ENCODE measurements around the gene SV2C. TPM values are rescaled to one million over a fixed set of nuclear protein-coding genes. Genes with fewer than 3 reads are reported as not detected.

Gene SV2C
- total and polyA plus RNA-seq, 2 donors (not counting 1 experiment from before 2014, with no cell fraction given), result not detected

DNA sequence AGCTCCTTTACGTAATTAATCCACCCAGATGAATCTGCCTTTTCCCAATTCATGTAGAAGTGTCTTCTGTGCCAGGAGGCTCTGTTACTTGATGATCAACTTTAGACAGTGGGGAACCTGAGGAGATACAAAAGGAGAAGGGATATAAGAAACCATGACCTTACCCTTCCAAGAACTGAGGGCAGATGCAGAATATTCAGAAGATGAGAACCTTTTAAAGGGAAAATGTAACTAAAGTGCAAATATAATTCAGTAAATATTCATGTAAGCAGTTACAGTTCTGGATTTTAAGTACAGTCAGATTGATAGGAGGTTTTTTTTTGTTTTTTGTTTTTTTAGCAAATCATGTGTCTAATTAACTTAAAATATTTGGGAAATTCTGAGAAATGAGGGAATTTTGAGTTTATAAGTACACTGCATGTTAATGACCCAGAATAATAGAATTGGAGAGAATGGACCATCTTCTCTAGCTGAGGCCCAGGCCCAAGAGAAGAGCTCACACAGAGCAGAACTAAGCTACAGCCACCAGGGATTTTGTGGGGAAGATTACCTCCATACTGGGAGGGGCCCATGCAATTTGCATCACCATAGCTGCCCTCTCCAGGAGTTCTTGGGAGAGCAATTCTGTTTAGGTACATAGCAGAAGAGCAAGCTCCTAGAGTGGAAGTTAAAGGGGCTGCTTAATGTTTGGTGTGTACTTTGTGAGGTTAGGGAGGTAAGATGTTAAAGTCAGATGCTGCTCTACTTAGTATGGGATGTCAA is 61.5 kb downstream of the SV2C start:
- Mint-ChIP-seq H3K9me3 (ENCODE audit: insufficient read depth) (no peaks in the 10 kb centered on the region), H3K4me3 (no peak overlapping the region), H3K27me3 (peaks cover 7% of the 10 kb centered on the region), H3K27ac (no peak overlapping the region), H3K4me1 (no peaks in the 10 kb centered on the region)
- H3K36me3 ChIP-seq (replicated peaks in 1 of 2; ENCODE audit: control extremely low read depth in 1 of 2, control insufficient read depth in 1 of 2, extremely low read depth in 1 of 2, insufficient read depth in 2 of 2, low read length in 1 of 2), result no peaks in the 10 kb centered on the region
- H3K9me3 ChIP-seq (ENCODE audit: control extremely low read depth in 1 of 3, control insufficient read depth in 2 of 3, insufficient read depth in 1 of 3, low read length in 2 of 3), result no peaks in the 10 kb centered on the region
- no peaks in the 10 kb centered on the region for H3K79me2 ChIP-seq (ENCODE audit: control insufficient read depth, insufficient read depth, low read length)
- ATAC-seq (ENCODE audit: low read depth) (no peak), DNase-seq (no peak)
- no peak for TF ChIP-seq EZH2 (IDR thresholded peaks at IDR 0.05; ENCODE audit: borderline replicate concordance, insufficient read depth, low read depth, low read length, poor library complexity, severe bottlenecking)
- TF ChIP-seq, protein P1, sequence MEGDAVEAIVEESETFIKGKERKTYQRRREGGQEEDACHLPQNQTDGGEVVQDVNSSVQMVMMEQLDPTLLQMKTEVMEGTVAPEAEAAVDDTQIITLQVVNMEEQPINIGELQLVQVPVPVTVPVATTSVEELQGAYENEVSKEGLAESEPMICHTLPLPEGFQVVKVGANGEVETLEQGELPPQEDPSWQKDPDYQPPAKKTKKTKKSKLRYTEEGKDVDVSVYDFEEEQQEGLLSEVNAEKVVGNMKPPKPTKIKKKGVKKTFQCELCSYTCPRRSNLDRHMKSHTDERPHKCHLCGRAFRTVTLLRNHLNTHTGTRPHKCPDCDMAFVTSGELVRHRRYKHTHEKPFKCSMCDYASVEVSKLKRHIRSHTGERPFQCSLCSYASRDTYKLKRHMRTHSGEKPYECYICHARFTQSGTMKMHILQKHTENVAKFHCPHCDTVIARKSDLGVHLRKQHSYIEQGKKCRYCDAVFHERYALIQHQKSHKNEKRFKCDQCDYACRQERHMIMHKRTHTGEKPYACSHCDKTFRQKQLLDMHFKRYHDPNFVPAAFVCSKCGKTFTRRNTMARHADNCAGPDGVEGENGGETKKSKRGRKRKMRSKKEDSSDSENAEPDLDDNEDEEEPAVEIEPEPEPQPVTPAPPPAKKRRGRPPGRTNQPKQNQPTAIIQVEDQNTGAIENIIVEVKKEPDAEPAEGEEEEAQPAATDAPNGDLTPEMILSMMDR (IDR thresholded peaks at IDR 0.05), result no peak
- H3K9ac ChIP-seq (ENCODE audit: low read length), result no peak overlapping the region
- no peak overlapping the region for H3K27ac ChIP-seq (ENCODE audit: low read length in 2 of 2)
- ChIA-PET CTCF (no interaction called here), POLR2A (no interaction called here)
- no peaks in the 10 kb centered on the region for H3K4me1 ChIP-seq (ENCODE audit: control insufficient read depth in 2 of 2, insufficient read depth in 2 of 2, low read length in 2 of 2)
- H3K27me3 ChIP-seq (replicated peaks in 1 of 4; ENCODE audit: control extremely low read depth in 1 of 4, control insufficient read depth in 3 of 4, insufficient read depth in 4 of 4, low read length in 3 of 4), result peaks cover 0 to 4% (median 0%) of the 10 kb centered on the region in 4 experiments
- no peak overlapping the region for H3K4me2 ChIP-seq (replicated peaks; ENCODE audit: low read depth, low read length, poor library complexity, severe bottlenecking)
- H3K4me3 ChIP-seq (ENCODE audit: control extremely low read depth in 1 of 5, extremely low read depth in 1 of 5, insufficient read depth in 1 of 5, low read depth in 2 of 5, low read length in 4 of 5), result no peak overlapping the region
- H2AFZ ChIP-seq (ENCODE audit: insufficient read depth, low read depth, low read length, poor library complexity, severe bottlenecking), result no peak overlapping the region
- no CpG with 5 or more reads among the region's 1 CpG for WGBS (ENCODE audit: insufficient coverage)
- H4K20me1 ChIP-seq (ENCODE audit: control insufficient read depth, insufficient read depth, low read length, poor library complexity, severe bottlenecking), result no peaks in the 10 kb centered on the region
- intact Hi-C loops (cut with micrococcal nuclease), result no loop called here

DNA sequence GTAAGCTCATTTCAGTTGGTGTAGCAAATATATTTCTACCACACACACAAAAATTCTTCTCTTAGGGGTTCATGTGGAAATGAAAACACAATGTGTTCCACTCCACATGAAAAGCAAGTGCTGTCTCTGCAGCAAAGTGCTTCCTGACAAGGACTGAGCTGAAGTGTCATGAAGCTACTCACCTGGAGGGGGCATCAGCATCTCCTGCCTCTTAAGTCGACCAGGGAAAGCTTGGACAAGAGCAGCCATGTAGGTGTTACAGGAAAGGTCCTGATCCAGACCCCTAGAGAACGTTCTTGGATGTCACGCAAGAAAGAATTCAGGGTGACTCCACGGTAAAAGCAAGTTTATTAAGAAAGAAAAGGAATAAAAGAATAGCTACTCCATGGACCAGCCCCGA is 62.8 kb downstream of the SV2C start:
- Mint-ChIP-seq H3K27me3 (peaks cover 11% of the 10 kb centered on the region), H3K9me3 (ENCODE audit: insufficient read depth) (no peaks in the 10 kb centered on the region), H3K4me3 (no peak overlapping the region), H3K27ac (no peak overlapping the region), H3K4me1 (no peaks in the 10 kb centered on the region)
- DNase-seq (no peak), ATAC-seq (ENCODE audit: low read depth) (no peak)
- H2AFZ ChIP-seq (ENCODE audit: insufficient read depth, low read depth, low read length, poor library complexity, severe bottlenecking), result no peak overlapping the region
- 71% methylated on average over 4 of the region's 5 CpGs for WGBS (ENCODE audit: insufficient coverage)
- CTCF ChIA-PET, result interaction anchor here (1.6 kb wide), 1 partner anchor 9 kb away, joined by 3 read pairs; no protein-coding TSS in a partner anchor
- H3K4me2 ChIP-seq (replicated peaks; ENCODE audit: low read depth, low read length, poor library complexity, severe bottlenecking), result no peak overlapping the region
- H3K27ac ChIP-seq (ENCODE audit: low read length in 2 of 2), result no peak overlapping the region
- no peak overlapping the region for H3K9ac ChIP-seq (ENCODE audit: low read length)
- no peaks in the 10 kb centered on the region for H3K4me1 ChIP-seq (ENCODE audit: control insufficient read depth in 2 of 2, insufficient read depth in 2 of 2, low read length in 2 of 2)
- POLR2A ChIA-PET, result no interaction called here
- H3K9me3 ChIP-seq (ENCODE audit: control extremely low read depth in 1 of 3, control insufficient read depth in 2 of 3, insufficient read depth in 1 of 3, low read length in 2 of 3), result no peaks in the 10 kb centered on the region
- intact Hi-C loops (cut with micrococcal nuclease), result no loop called here
- TF ChIP-seq, protein P1 (IDR thresholded peaks at IDR 0.05), result no peak
- no peak for TF ChIP-seq EZH2 (IDR thresholded peaks at IDR 0.05; ENCODE audit: borderline replicate concordance, insufficient read depth, low read depth, low read length, poor library complexity, severe bottlenecking)
- no peaks in the 10 kb centered on the region for H3K79me2 ChIP-seq (ENCODE audit: control insufficient read depth, insufficient read depth, low read length)
- no peaks in the 10 kb centered on the region for H3K36me3 ChIP-seq (replicated peaks in 1 of 2; ENCODE audit: control extremely low read depth in 1 of 2, control insufficient read depth in 1 of 2, extremely low read depth in 1 of 2, insufficient read depth in 2 of 2, low read length in 1 of 2)
- H4K20me1 ChIP-seq (ENCODE audit: control insufficient read depth, insufficient read depth, low read length, poor library complexity, severe bottlenecking), result no peaks in the 10 kb centered on the region
- H3K27me3 ChIP-seq (replicated peaks in 1 of 4; ENCODE audit: control extremely low read depth in 1 of 4, control insufficient read depth in 3 of 4, insufficient read depth in 4 of 4, low read length in 3 of 4), result no peaks in the 10 kb centered on the region
- H3K4me3 ChIP-seq (ENCODE audit: control extremely low read depth in 1 of 5, extremely low read depth in 1 of 5, insufficient read depth in 1 of 5, low read depth in 2 of 5, low read length in 4 of 5), result no peak overlapping the region
